Adrenal gland (tissue), 12 donors: ENCODE results near the gene SWT1. TPM values are rescaled to one million over a fixed set of nuclear protein-coding genes. Genes with fewer than 3 reads are reported as not detected.

Source experiments
- DNase-seq, 7 donors: peaks; one replicate each; pipeline ENCODE4 v3.0.0-alpha.2; 2019 to 2020
- H3K27ac ChIP-seq, 5 donors: fragments of 200-600 bp; sonication (generic) in 4 of 5; 1 replicate in 3 of 5; 2 replicates in 2 of 5; pipeline versions ENCODE4 v1.5.1 to v1.8.0; 2016 to 2020; ENCODE audit warnings: mild to moderate bottlenecking in 1 of 5
- H3K27me3 ChIP-seq: fragments of 200-600 bp; 2 replicates; pipeline ENCODE4 v1.8.0; 2021
- H3K36me3 ChIP-seq, 2 donors: fragments of 200-600 bp; replicated peaks in 1 of 2; 1 replicate in 1 of 2; 2 replicates in 1 of 2; pipeline versions ENCODE4 v1.5.1 to v1.8.0; 2018 to 2022
- H3K4me1 ChIP-seq, 2 donors: fragments of 200-600 bp; replicated peaks in 1 of 2; 1 replicate in 1 of 2; 2 replicates in 1 of 2; pipeline versions ENCODE4 v1.5.1 to v1.8.0; 2018 to 2021
- H3K4me3 ChIP-seq, 4 donors: fragments of 200-600 bp; sonication (generic) in 3 of 4; one replicate each; pipeline ENCODE4 v1.5.1; 2016 to 2018
- H3K9me3 ChIP-seq, 3 donors: fragments of 200-600 bp; sonication (generic) in 1 of 3; replicated peaks in 1 of 3; 1 replicate in 2 of 3; 2 replicates in 1 of 3; pipeline versions ENCODE4 v1.5.1 to v1.8.0; 2016 to 2021
- CTCF ChIP-seq, 6 experiments: fragments of 450-650 bp in 4 of 6; fragments of 200-600 bp in 2 of 6; sonication (generic) in 1 of 6; IDR thresholded peaks; 1 replicate in 5 of 6; 2 replicates in 1 of 6; pipeline versions ENCODE4 v1.5.1 to v1.8.0; 2016 to 2021; ENCODE audit warnings: antibody characterized with exemption in 6 of 6, mild to moderate bottlenecking in 2 of 6, moderate library complexity in 1 of 6
- POLR2A ChIP-seq, 2 donors: fragments of 450-650 bp; IDR thresholded peaks; one replicate each; pipeline ENCODE4 v1.6.1; 2017; ENCODE audit warnings: antibody characterized with exemption in 2 of 2, mild to moderate bottlenecking in 2 of 2, moderate library complexity in 1 of 2
- WGBS, 4 donors: extraction: QIAGEN DNeasy Blood & Tissue Kit in 2 of 4; methylation state at CpG; one replicate each; pipeline versions ENCODE4 v1.1.5 to v1.1.7; 2013 to 2017; 5-methylcytosine and 5-hydroxymethylcytosine counted together
- intact Hi-C, 2 donors: fragments of 100-400 bp; cut with DNase I; formaldehyde crosslinking; loops; one replicate each; pipeline versions ENCODE4 v1.14.1 to v1.15.0; 2022 to 2023
- polyA plus RNA-seq, 3 donors: library from polyadenylated mRNA; stranded (reverse); fragments of 200-250 nt in 2 of 3; fragments of 350-450 nt in 1 of 3; fragmentation: Illumina TruSeq in 1 of 3; extraction: RNeasy Lipid Tissue Mini Kit (QIAGEN cat#74804) in 1 of 3; gene quantifications; one replicate each; pipeline ENCODE4 v1.2.3, GENCODE V29; 2013 to 2014
- total RNA-seq, 9 donors: library from RNA; depleted of rRNA in 4 of 9; stranded (reverse); fragments of >200 nt in 4 of 9; fragments of 120-200 nt in 1 of 9; fragmentation: NEBNext Ultra II Directional in 1 of 9; extraction: Animal tissue kit (Norgen Biotek cat#: 25700) in 1 of 9; gene quantifications; one replicate each; pipeline versions ENCODE4 v1.1.0 to v1.2.4, GENCODE V29; 2013 to 2023
- donor health status: healthy with polysubstance abuse.
- donor health status: Bipolar disorder and iron deficiency.
- donor health status: DM: yes; HTN: yes; CAD: no.
- donor health status: DM: no; HTN: no; CAD: no.
- donor health status: DM: no; HTN: no; CAD: no.
- donor health status: DM: yes; HTN: yes; CAD: no.

Gene SWT1
- total and polyA plus RNA-seq, 12 donors, result 1.9 to 11.0 (median 5.6) TPM

GRCh38 chr1:185300152-185300551 is 143.2 kb downstream of the SWT1 start:
- Histone ChIP-seq H3K4me3 (no peak overlapping the region), H3K9me3 (no peaks in the 10 kb centered on the region), H3K4me1 (no peaks in the 10 kb centered on the region), H3K27me3 (no peaks in the 10 kb centered on the region), H3K36me3 (peaks cover 0 to 92% of the 10 kb centered on the region in 2 donors), H3K27ac (no peak overlapping the region)
- no peak for TF ChIP-seq POLR2A (IDR thresholded peaks at IDR 0.05)
- TF ChIP-seq CTCF (IDR thresholded peaks at IDR 0.05), result no peak
- intact Hi-C loops, result no loop called here
- no peak for DNase-seq
- WGBS, 4 donors, result 93 to 98% (median 94%) methylated on average over 6 of the region's 6 CpGs

GRCh38 chr1:185305419-185305818 is 148.5 kb downstream of the SWT1 start:
- intact Hi-C loops, result no loop called here
- peaks cover 0 to 91% of the 10 kb centered on the region in 2 donors for H3K36me3 ChIP-seq
- 92 to 98% (median 96%) methylated on average over 3 of the region's 3 CpGs for WGBS, 4 donors
- no peak overlapping the region for H3K27ac ChIP-seq
- H3K9me3 ChIP-seq, result no peaks in the 10 kb centered on the region
- no peak for DNase-seq
- H3K27me3 ChIP-seq, result no peaks in the 10 kb centered on the region
- TF ChIP-seq POLR2A (IDR thresholded peaks at IDR 0.05), result no peak
- TF ChIP-seq CTCF (IDR thresholded peaks at IDR 0.05), result no peak
- H3K4me1 ChIP-seq, result peaks cover 3 to 5% of the 10 kb centered on the region in 2 donors
- H3K4me3 ChIP-seq, result no peak overlapping the region

- intact Hi-C loops, result no loop called here
- H3K9me3 ChIP-seq, result no peaks in the 10 kb centered on the region
Observed at GRCh38 chr1:185308126-185308525, 151.2 kb downstream of the SWT1 start.

GRCh38 chr1:185309566-185309965 is 152.6 kb downstream of the SWT1 start:
- 29 to 33% (median 31%) methylated on average over 2 of the region's 2 CpGs for WGBS, 4 donors
- DNase-seq, result peak in 3 of 7 donors; percentile 18 to 50 (median 23)
- no peak overlapping the region for H3K27ac ChIP-seq
- H3K4me1 ChIP-seq, result peaks cover 8 to 41% of the 10 kb centered on the region in 2 donors
- no peaks in the 10 kb centered on the region for H3K9me3 ChIP-seq
- intact Hi-C loops, result no loop called here
- no peak overlapping the region for H3K4me3 ChIP-seq
- TF ChIP-seq CTCF (IDR thresholded peaks at IDR 0.05), result no peak
- no peak for TF ChIP-seq POLR2A (IDR thresholded peaks at IDR 0.05)
- peaks cover 0 to 58% of the 10 kb centered on the region in 2 donors for H3K36me3 ChIP-seq
- no peaks in the 10 kb centered on the region for H3K27me3 ChIP-seq

More at GRCh38 chr1:185308126-185308525, 151.2 kb downstream of the SWT1 start:
- DNase-seq, result no peak
- Histone ChIP-seq H3K36me3 (peaks cover 0 to 72% of the 10 kb centered on the region in 2 donors), H3K4me1 (peaks cover 3 to 27% of the 10 kb centered on the region in 2 donors), H3K27ac (no peak overlapping the region), H3K27me3 (no peaks in the 10 kb centered on the region), H3K4me3 (no peak overlapping the region)
- 91 to 98% (median 94%) methylated on average over 1 of the region's 1 CpG for WGBS, 4 donors
- TF ChIP-seq CTCF (IDR thresholded peaks at IDR 0.05), result no peak
- no peak for TF ChIP-seq POLR2A (IDR thresholded peaks at IDR 0.05)
